ENCODE measurements around the gene TMEM200C. TPM values are rescaled to one million over a fixed set of nuclear protein-coding genes. Genes with fewer than 3 reads are reported as not detected.

Gene TMEM200C
- total RNA-seq, 1 experiment from 2014 or later: not detected

GRCh38 chr18:5899835-5900234, 4.5 kb upstream of the TMEM200C start:
- intact Hi-C loops (cut with micrococcal nuclease; ENCODE audit: unreplicated experiment): no loop called here
- CTCF ChIA-PET: no interaction called here
- Mint-ChIP-seq H3K36me3 (ENCODE audit: insufficient read depth, unreplicated experiment) (no peaks in the 10 kb centered on the region), H3K4me1 (ENCODE audit: low read depth, unreplicated experiment) (peaks cover 14% of the 10 kb centered on the region), H3K9me3 (ENCODE audit: low read depth, unreplicated experiment) (peaks cover 6% of the 10 kb centered on the region), H3K27ac (ENCODE audit: unreplicated experiment) (peak overlapping the region; percentile 72), H3K4me3 (ENCODE audit: low read depth, unreplicated experiment) (no peak overlapping the region), H3K27me3 (ENCODE audit: unreplicated experiment) (peaks cover 23% of the 10 kb centered on the region)
- no peak for DNase-seq
- TF ChIP-seq CTCF (IDR thresholded peaks at IDR 0.05; ENCODE audit: unreplicated experiment): no peak
- no TSS peak for BruUV-seq (replicated peaks)

GRCh38 chr18:5895876-5896740, 786 bp upstream of the TMEM200C start:
- Mint-ChIP-seq H3K27me3 (ENCODE audit: unreplicated experiment) (peaks cover 15% of the 10 kb centered on the region), H3K4me1 (ENCODE audit: low read depth, unreplicated experiment) (peaks cover 14% of the 10 kb centered on the region), H3K27ac (ENCODE audit: unreplicated experiment) (no peak overlapping the region), H3K4me3 (ENCODE audit: low read depth, unreplicated experiment) (no peak overlapping the region), H3K36me3 (ENCODE audit: insufficient read depth, unreplicated experiment) (no peaks in the 10 kb centered on the region), H3K9me3 (ENCODE audit: low read depth, unreplicated experiment) (no peaks in the 10 kb centered on the region)
- DNase-seq: no peak
- no TSS peak for BruUV-seq (replicated peaks)
- CTCF ChIA-PET: interaction anchor here (0.6 kb wide), 1 partner anchor 1198 kb away, joined by 8 read pairs; no protein-coding TSS in a partner anchor
- no peak for TF ChIP-seq CTCF (IDR thresholded peaks at IDR 0.05; ENCODE audit: unreplicated experiment)
- intact Hi-C loops (cut with micrococcal nuclease; ENCODE audit: unreplicated experiment): no loop called here

GRCh38 chr18:5894611-5895298, 567 bp downstream of the TMEM200C start:
- peaks cover 15% of the 10 kb centered on the region for H3K27me3 Mint-ChIP-seq (ENCODE audit: unreplicated experiment)
- BruUV-seq (replicated peaks): no TSS peak
- intact Hi-C loops (cut with micrococcal nuclease; ENCODE audit: unreplicated experiment): no loop called here
- CTCF ChIA-PET: no interaction called here
- H3K27ac Mint-ChIP-seq (ENCODE audit: unreplicated experiment): no peak overlapping the region
- H3K4me3 Mint-ChIP-seq (ENCODE audit: low read depth, unreplicated experiment): no peak overlapping the region
- H3K9me3 Mint-ChIP-seq (ENCODE audit: low read depth, unreplicated experiment): no peaks in the 10 kb centered on the region
- peaks cover under 1% of the 10 kb centered on the region for H3K4me1 Mint-ChIP-seq (ENCODE audit: low read depth, unreplicated experiment)
- DNase-seq: no peak
- H3K36me3 Mint-ChIP-seq (ENCODE audit: insufficient read depth, unreplicated experiment): no peaks in the 10 kb centered on the region
- no peak for TF ChIP-seq CTCF (IDR thresholded peaks at IDR 0.05; ENCODE audit: unreplicated experiment)

GRCh38 chr18:5893956-5894610, 1.2 kb downstream of the TMEM200C start:
- intact Hi-C loops (cut with micrococcal nuclease; ENCODE audit: unreplicated experiment): no loop called here

More at GRCh38 chr18:5893956-5894610, 1.2 kb downstream of the TMEM200C start:
- CTCF ChIA-PET: no interaction called here
- DNase-seq: no peak
- no peaks in the 10 kb centered on the region for H3K4me1 Mint-ChIP-seq (ENCODE audit: low read depth, unreplicated experiment)
- no peak overlapping the region for H3K27ac Mint-ChIP-seq (ENCODE audit: unreplicated experiment)
- H3K36me3 Mint-ChIP-seq (ENCODE audit: insufficient read depth, unreplicated experiment): no peaks in the 10 kb centered on the region
- BruUV-seq (replicated peaks): no TSS peak
- no peaks in the 10 kb centered on the region for H3K9me3 Mint-ChIP-seq (ENCODE audit: low read depth, unreplicated experiment)
- no peak for TF ChIP-seq CTCF (IDR thresholded peaks at IDR 0.05; ENCODE audit: unreplicated experiment)
- no peak overlapping the region for H3K4me3 Mint-ChIP-seq (ENCODE audit: low read depth, unreplicated experiment)
- peaks cover 15% of the 10 kb centered on the region for H3K27me3 Mint-ChIP-seq (ENCODE audit: unreplicated experiment)
